Stimulated activated CD4-positive, alpha-beta T cell treated with anti-CD3 and anti-CD28 coated beads, Interleukin-1b, Interleukin-23, amount 100 ng/mL, for 48 hours (primary cell): ENCODE data around the gene KRTAP12-3.
A peak's percentile ranks its signal among the peaks of the same experiment; 100 is the strongest.
"Not testable (repeated sequence)": the region's sequence is repeated elsewhere in the genome, so short reads cannot be mapped to it uniquely, and the experiment has no call there.

Experiments used
- DNase-seq: peaks from one replicate; pipeline ENCODE4 v3.0.0-alpha.2; 2020

The KRTAP12-3 gene

GRCh38 chr21:44657635-44658540 is at the start of gene KRTAP12-3:
Gene KRTAP12-3, plus strand, starts transcription at chr21:44657932. Its CDS starts 48 bp downstream, at chr21:44657980.
- no peak for DNase-seq

- DNase-seq: no peak
Measured at GRCh38 chr21:44609193-44609592, 48.5 kb upstream of the KRTAP12-3 start.

GRCh38 chr21:44610157-44610843 is 47.4 kb upstream of the KRTAP12-3 start:
- DNase-seq: not testable (repeated sequence)

- no peak for DNase-seq
Measured at GRCh38 chr21:44611551-44611950, 46.2 kb upstream of the KRTAP12-3 start.

- DNase-seq: no peak
Measured at GRCh38 chr21:44612029-44612486, 45.7 kb upstream of the KRTAP12-3 start, which contains the start of gene KRTAP10-8. Gene KRTAP10-8, plus strand, starts transcription at chr21:44612079. Its CDS starts 22 bp downstream, at chr21:44612101.

GRCh38 chr21:44612669-44613229 is 45.0 kb upstream of the KRTAP12-3 start:
- no peak for DNase-seq

- DNase-seq: no peak
Measured at GRCh38 chr21:44613386-44614155, 44.2 kb upstream of the KRTAP12-3 start.

GRCh38 chr21:44614161-44614631 is 43.5 kb upstream of the KRTAP12-3 start:
- no peak for DNase-seq

- DNase-seq: no peak
Measured at GRCh38 chr21:44614961-44615391, 42.8 kb upstream of the KRTAP12-3 start.

- DNase-seq: no peak
Measured at GRCh38 chr21:44615466-44615865, 42.3 kb upstream of the KRTAP12-3 start.

GRCh38 chr21:44615911-44616590 is 41.7 kb upstream of the KRTAP12-3 start:
- no peak for DNase-seq

- no peak for DNase-seq
Measured at GRCh38 chr21:44616591-44616926, 41.2 kb upstream of the KRTAP12-3 start.

GRCh38 chr21:44617071-44617501 is 40.6 kb upstream of the KRTAP12-3 start:
- DNase-seq: no peak

GRCh38 chr21:44618504-44618903 is 39.2 kb upstream of the KRTAP12-3 start:
- no peak for DNase-seq

- DNase-seq: peak; percentile 62
Measured at GRCh38 chr21:44618909-44619308, 38.8 kb upstream of the KRTAP12-3 start.

- no peak for DNase-seq
Measured at GRCh38 chr21:44619886-44620285, 37.8 kb upstream of the KRTAP12-3 start.

GRCh38 chr21:44623575-44623974 is 34.2 kb upstream of the KRTAP12-3 start:
- no peak for DNase-seq

- DNase-seq: no peak
Measured at GRCh38 chr21:44625756-44626155, 32.0 kb upstream of the KRTAP12-3 start.

GRCh38 chr21:44626262-44626661 is 31.5 kb upstream of the KRTAP12-3 start:
- DNase-seq: no peak

- no peak for DNase-seq
Measured at GRCh38 chr21:44626673-44627143, 31.0 kb upstream of the KRTAP12-3 start, which contains the start of gene KRTAP10-9. Gene KRTAP10-9, plus strand, starts transcription at chr21:44627093. Its CDS starts 79 bp downstream, at chr21:44627172.

- not testable (repeated sequence) for DNase-seq
Measured at GRCh38 chr21:44627181-44627822, 30.4 kb upstream of the KRTAP12-3 start.
